ENCODE measurements around the gene PSKH1.

Gene PSKH1

DNA sequence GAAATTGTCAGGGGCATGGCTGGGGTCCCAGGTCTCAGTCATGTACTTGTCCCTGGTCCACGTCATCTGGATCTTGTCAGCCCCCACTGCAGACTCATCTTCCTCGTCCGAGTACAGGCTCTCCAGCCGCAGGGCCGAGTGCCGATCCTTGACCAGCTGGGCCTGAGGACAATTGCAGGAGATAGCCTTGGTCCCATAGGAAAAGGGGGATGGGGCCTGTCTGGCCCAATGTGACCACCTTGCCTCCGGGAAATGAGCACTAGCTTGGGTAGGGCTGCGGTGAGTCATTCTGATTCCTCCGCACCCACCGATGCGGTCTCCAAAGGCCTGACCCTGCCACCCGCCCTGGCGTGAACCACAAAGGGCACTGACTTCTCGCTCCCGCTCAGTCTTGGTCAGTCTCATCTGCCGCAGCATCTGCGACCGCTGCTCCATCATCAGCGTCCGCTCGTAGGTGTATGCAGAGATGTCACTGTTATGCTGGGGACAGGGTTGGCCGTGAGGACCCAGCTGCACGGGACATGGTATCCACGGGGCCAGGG, 52.4 kb downstream of the PSKH1 start:
- TF ChIP-seq, protein P1, sequence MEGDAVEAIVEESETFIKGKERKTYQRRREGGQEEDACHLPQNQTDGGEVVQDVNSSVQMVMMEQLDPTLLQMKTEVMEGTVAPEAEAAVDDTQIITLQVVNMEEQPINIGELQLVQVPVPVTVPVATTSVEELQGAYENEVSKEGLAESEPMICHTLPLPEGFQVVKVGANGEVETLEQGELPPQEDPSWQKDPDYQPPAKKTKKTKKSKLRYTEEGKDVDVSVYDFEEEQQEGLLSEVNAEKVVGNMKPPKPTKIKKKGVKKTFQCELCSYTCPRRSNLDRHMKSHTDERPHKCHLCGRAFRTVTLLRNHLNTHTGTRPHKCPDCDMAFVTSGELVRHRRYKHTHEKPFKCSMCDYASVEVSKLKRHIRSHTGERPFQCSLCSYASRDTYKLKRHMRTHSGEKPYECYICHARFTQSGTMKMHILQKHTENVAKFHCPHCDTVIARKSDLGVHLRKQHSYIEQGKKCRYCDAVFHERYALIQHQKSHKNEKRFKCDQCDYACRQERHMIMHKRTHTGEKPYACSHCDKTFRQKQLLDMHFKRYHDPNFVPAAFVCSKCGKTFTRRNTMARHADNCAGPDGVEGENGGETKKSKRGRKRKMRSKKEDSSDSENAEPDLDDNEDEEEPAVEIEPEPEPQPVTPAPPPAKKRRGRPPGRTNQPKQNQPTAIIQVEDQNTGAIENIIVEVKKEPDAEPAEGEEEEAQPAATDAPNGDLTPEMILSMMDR (conservative IDR thresholded peaks at IDR 0.05; ENCODE audit: low read depth, low read length) = no peak
- Histone ChIP-seq H3K79me2 (ENCODE audit: insufficient read depth, low read depth) (no peaks in the 10 kb centered on the region), H2AFZ (ENCODE audit: low read depth) (no peak overlapping the region), H3K9ac (no peak overlapping the region), H3K4me2 (no peak overlapping the region), H3K36me3 (ENCODE audit: insufficient read depth) (no peaks in the 10 kb centered on the region), H3K4me3 (IDR thresholded peaks at IDR 0.05; ENCODE audit: insufficient read depth, low read depth, low read length) (no peak overlapping the region), H3K27me3 (ENCODE audit: insufficient read depth, low read depth) (no peaks in the 10 kb centered on the region), H3K4me1 (ENCODE audit: low read depth, poor library complexity, severe bottlenecking) (no peaks in the 10 kb centered on the region), H4K20me1 (ENCODE audit: insufficient read depth) (no peaks in the 10 kb centered on the region), H3K27ac (no peak overlapping the region)

- Histone ChIP-seq H3K27me3 (ENCODE audit: insufficient read depth, low read depth) (no peaks in the 10 kb centered on the region), H3K4me1 (ENCODE audit: low read depth, poor library complexity, severe bottlenecking) (no peaks in the 10 kb centered on the region), H3K27ac (no peak overlapping the region), H3K9ac (no peak overlapping the region), H2AFZ (ENCODE audit: low read depth) (no peak overlapping the region), H4K20me1 (ENCODE audit: insufficient read depth) (no peaks in the 10 kb centered on the region), H3K79me2 (ENCODE audit: insufficient read depth, low read depth) (no peaks in the 10 kb centered on the region), H3K36me3 (ENCODE audit: insufficient read depth) (no peaks in the 10 kb centered on the region), H3K4me3 (IDR thresholded peaks at IDR 0.05; ENCODE audit: insufficient read depth, low read depth, low read length) (no peak overlapping the region), H3K4me2 (no peak overlapping the region)
- TF ChIP-seq, protein P1 (conservative IDR thresholded peaks at IDR 0.05; ENCODE audit: low read depth, low read length) = no peak
Measured at GRCh38 chr16:67946128-67946569, 53.1 kb downstream of the PSKH1 start.

DNA sequence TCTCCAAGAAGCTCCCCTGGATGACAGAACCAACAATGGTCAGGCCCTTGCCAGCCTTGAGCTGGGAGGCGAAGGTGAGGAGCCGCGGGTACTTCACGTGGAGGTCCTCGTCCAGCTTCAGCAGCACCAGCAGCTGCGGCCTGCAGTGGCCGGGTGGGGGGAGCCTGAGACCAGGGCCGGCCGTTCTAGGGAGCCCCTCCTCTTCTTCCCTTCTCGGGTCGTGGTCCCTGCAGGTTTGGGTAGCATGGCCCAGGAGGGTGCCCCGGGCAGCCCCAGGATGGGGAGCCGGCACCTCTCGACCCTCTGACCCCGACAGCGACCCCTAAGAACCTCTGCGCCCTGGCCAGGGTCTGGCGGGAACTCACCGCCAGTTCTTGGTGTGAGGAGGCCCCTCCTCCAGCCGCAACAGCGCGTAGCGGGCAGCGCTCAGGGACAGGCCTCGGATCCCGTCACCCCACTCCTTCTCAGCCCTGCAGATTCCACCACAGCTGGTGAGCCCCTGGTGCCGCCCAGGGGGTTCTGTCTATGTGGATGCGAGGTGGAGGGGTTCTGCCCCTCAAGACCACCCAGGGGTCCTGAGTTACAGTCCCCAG, 54.0 kb downstream of the PSKH1 start:
- TF ChIP-seq, protein P1 (conservative IDR thresholded peaks at IDR 0.05; ENCODE audit: low read depth, low read length) = no peak
- H3K79me2 ChIP-seq (ENCODE audit: insufficient read depth, low read depth) = no peaks in the 10 kb centered on the region
- H3K9ac ChIP-seq = no peak overlapping the region
- no peaks in the 10 kb centered on the region for H4K20me1 ChIP-seq (ENCODE audit: insufficient read depth)
- H2AFZ ChIP-seq (ENCODE audit: low read depth) = no peak overlapping the region
- H3K27me3 ChIP-seq (ENCODE audit: insufficient read depth, low read depth) = no peaks in the 10 kb centered on the region
- H3K36me3 ChIP-seq (ENCODE audit: insufficient read depth) = no peaks in the 10 kb centered on the region
- H3K4me1 ChIP-seq (ENCODE audit: low read depth, poor library complexity, severe bottlenecking) = no peaks in the 10 kb centered on the region
- no peak overlapping the region for H3K27ac ChIP-seq
- H3K4me3 ChIP-seq (IDR thresholded peaks at IDR 0.05; ENCODE audit: insufficient read depth, low read depth, low read length) = no peak overlapping the region
- H3K4me2 ChIP-seq = no peak overlapping the region

DNA sequence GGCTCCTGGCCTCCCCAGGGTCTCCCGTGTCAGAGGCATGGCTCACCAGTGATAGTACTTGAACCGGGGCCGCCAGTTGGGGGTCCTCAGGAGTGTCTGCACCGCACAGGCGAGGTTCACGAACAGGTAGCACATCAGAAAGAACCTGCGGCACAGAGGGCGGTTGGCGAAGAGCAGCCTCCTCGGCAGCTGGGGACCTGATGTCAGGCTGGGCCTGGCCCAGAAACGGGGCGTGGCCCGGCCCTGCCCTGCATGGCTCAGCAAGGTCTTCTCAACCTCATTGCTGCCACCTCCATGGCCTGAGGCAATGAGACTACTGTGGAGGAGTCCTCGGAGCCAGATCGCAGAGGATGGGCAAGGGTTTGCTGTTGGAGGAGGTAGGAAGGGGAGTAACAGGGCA, 55.0 kb downstream of the PSKH1 start:
- Histone ChIP-seq H3K27ac (no peak overlapping the region), H4K20me1 (ENCODE audit: insufficient read depth) (no peaks in the 10 kb centered on the region), H3K4me3 (IDR thresholded peaks at IDR 0.05; ENCODE audit: insufficient read depth, low read depth, low read length) (no peak overlapping the region), H2AFZ (ENCODE audit: low read depth) (no peak overlapping the region), H3K79me2 (ENCODE audit: insufficient read depth, low read depth) (no peaks in the 10 kb centered on the region), H3K4me2 (no peak overlapping the region), H3K27me3 (ENCODE audit: insufficient read depth, low read depth) (no peaks in the 10 kb centered on the region), H3K9ac (no peak overlapping the region), H3K4me1 (ENCODE audit: low read depth, poor library complexity, severe bottlenecking) (no peaks in the 10 kb centered on the region), H3K36me3 (ENCODE audit: insufficient read depth) (no peaks in the 10 kb centered on the region)
- TF ChIP-seq, protein P1 (conservative IDR thresholded peaks at IDR 0.05; ENCODE audit: low read depth, low read length) = no peak

All from KMS-11 (cell line).